PC-9 (cell line): Measurements from ENCODE around the gene TAS2R40.

Experiments used
- CTCF ChIP-seq: fragments of 200-600 bp; sonication (generic); conservative IDR thresholded peaks from 2 replicates; pipeline ENCODE4 v1.6.1; 2017; ENCODE audit warnings: mixed run types, antibody characterized with exemption, mild to moderate bottlenecking, moderate library complexity
- EZH2 ChIP-seq: fragments of 200-600 bp; sonication (generic); IDR thresholded peaks from 2 replicates; pipeline ENCODE4 v1.8.0; 2017; ENCODE audit warnings: antibody characterized with exemption, low read depth

DNA sequence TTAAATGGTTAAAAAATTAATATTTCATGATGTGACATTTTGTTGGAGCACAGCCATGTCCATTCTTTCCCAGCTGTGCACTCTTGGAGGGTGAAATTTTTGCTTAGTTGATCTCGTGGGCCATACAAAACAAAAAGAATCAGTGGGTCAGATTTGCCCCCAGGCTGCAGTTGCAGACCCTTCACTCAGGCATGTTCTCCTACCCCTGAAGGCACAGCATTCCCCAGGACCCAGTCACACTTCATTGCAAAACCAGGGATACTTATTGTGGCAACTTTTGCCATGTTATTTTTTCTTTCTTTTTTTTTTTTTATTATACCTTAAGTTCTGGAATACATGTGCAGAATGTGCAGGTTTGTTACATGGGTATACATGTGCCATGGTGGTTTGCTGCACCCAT is 6.0 kb downstream of the TAS2R40 start:
- TF ChIP-seq EZH2 (no peak), CTCF (no peak)
